Ishikawa (cell line): ENCODE data around the gene JAML.

Source experiments
- CEBPB ChIP-seq: IDR thresholded peaks from 2 replicates; pipeline ENCODE4 v1.6.1; 2012
- EGR1 ChIP-seq: IDR thresholded peaks from 2 replicates; pipeline ENCODE4 v1.6.1; 2012
- EP300 ChIP-seq: IDR thresholded peaks from 2 replicates; pipeline ENCODE4 v1.6.1; 2012; ENCODE audit warnings: borderline replicate concordance
- NFIC ChIP-seq: IDR thresholded peaks from 2 replicates; pipeline ENCODE4 v1.6.1; 2012
- RAD21 ChIP-seq: IDR thresholded peaks from 2 replicates; pipeline ENCODE4 v1.6.1; 2012; ENCODE audit warnings: low read depth
- TAF1 ChIP-seq: IDR thresholded peaks from 2 replicates; pipeline ENCODE4 v1.6.1; 2012; ENCODE audit warnings: low read depth, mild to moderate bottlenecking
- YY1 ChIP-seq: IDR thresholded peaks from 2 replicates; pipeline ENCODE4 v1.6.1; 2012; ENCODE audit warnings: low read depth
- TF ChIP-seq, protein P1 (sequence below): IDR thresholded peaks from 2 replicates; pipeline ENCODE4 v1.6.1; 2012
- TF ChIP-seq, protein P2 (sequence below): IDR thresholded peaks from 2 replicates; pipeline ENCODE4 v1.6.1; 2012; ENCODE audit warnings: low read depth, mild to moderate bottlenecking

- TF ChIP-seq CEBPB (no peak), EP300 (no peak), RAD21 (no peak), YY1 (no peak), TAF1 (no peak), EGR1 (no peak), NFIC (no peak)
- TF ChIP-seq, protein P1, sequence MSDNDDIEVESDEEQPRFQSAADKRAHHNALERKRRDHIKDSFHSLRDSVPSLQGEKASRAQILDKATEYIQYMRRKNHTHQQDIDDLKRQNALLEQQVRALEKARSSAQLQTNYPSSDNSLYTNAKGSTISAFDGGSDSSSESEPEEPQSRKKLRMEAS: no peak
- TF ChIP-seq, protein P2, sequence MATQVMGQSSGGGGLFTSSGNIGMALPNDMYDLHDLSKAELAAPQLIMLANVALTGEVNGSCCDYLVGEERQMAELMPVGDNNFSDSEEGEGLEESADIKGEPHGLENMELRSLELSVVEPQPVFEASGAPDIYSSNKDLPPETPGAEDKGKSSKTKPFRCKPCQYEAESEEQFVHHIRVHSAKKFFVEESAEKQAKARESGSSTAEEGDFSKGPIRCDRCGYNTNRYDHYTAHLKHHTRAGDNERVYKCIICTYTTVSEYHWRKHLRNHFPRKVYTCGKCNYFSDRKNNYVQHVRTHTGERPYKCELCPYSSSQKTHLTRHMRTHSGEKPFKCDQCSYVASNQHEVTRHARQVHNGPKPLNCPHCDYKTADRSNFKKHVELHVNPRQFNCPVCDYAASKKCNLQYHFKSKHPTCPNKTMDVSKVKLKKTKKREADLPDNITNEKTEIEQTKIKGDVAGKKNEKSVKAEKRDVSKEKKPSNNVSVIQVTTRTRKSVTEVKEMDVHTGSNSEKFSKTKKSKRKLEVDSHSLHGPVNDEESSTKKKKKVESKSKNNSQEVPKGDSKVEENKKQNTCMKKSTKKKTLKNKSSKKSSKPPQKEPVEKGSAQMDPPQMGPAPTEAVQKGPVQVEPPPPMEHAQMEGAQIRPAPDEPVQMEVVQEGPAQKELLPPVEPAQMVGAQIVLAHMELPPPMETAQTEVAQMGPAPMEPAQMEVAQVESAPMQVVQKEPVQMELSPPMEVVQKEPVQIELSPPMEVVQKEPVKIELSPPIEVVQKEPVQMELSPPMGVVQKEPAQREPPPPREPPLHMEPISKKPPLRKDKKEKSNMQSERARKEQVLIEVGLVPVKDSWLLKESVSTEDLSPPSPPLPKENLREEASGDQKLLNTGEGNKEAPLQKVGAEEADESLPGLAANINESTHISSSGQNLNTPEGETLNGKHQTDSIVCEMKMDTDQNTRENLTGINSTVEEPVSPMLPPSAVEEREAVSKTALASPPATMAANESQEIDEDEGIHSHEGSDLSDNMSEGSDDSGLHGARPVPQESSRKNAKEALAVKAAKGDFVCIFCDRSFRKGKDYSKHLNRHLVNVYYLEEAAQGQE: no peak
These were observed 11.0 kb downstream of the JAML start for GRCh38 chr11:118213781-118214180.
